GM21367 (cell line): ENCODE results near the gene HIPK1.
"Not testable (repeated sequence)": the region's sequence is repeated elsewhere in the genome, so short reads cannot be mapped to it uniquely, and the experiment has no call there.

Experiments used
- ATAC-seq: cut with Tn5 transposase; IDR thresholded peaks from one replicate; pipeline ENCODE4 v1.9.1; 2021; ENCODE audit not compliant: unreplicated experiment

The HIPK1 gene

GRCh38 chr1:113980110-113980509, 51.0 kb downstream of the HIPK1 start:
- no peak for ATAC-seq

DNA sequence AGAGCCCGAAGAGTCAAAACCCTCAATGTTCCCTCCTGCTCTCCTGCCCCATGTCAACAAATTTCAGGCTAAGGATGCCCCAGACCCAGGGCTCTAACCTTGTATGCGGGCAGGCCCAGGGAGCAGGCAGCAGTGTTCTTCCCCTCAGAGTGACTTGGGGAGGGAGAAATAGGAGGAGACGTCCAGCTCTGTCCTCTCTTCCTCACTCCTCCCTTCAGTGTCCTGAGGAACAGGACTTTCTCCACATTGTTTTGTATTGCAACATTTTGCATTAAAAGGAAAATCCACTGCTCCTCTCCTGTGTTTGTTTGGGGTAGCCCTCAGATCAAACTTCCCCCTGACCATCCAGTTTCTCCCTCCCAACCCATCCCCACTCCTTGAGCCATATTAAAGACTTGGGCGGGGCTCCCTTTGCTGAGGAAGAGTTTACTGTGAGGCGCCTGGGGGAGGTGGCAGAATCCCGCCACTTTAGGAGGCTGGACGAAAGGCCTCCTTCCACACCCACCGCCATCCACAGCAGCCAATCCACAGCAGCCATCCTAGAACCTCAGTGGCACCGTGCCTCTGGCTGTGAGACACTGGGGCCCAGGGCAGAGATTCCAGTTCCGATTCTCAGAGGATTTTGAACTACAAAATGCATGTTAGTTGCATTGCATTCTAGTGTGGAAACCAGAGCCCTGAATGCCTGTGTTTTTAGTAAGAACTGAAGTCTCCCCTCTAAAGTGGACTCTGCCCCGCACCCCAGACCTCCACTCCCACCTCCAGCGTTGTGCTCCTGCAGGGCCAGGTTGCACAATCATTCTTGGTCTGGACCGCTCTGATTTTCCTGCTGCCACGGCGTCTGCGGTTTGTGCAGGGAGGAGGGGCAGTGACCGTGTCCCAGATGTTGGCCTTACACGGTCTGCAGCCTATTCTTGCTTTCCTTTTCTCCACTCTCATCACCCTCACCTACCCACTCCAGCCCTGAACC, 53.1 kb downstream of the HIPK1 start:
- no peak for ATAC-seq

DNA sequence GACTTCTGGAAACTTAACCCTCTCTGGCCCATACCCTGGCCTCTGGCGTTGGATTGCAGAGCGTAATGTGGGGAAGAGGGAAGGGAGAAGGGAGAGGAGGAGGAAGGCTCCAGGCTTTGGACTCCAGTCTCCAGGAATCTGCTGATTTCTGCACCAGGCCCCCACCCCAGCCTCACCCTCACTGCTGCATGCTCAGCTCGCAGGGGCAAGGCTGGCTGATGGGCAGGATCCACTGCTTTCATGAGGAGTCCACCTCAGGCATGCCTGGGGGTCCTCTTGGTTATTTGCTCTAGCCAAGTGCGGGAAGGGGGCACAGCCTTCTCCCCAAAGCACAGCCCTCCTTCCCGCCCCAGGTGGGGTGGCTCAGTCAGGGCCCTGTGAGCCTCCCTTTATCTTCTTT, 53.8 kb downstream of the HIPK1 start:
- no peak for ATAC-seq

- ATAC-seq: no peak
Measured at GRCh38 chr1:113983391-113983790, 54.3 kb downstream of the HIPK1 start.

DNA sequence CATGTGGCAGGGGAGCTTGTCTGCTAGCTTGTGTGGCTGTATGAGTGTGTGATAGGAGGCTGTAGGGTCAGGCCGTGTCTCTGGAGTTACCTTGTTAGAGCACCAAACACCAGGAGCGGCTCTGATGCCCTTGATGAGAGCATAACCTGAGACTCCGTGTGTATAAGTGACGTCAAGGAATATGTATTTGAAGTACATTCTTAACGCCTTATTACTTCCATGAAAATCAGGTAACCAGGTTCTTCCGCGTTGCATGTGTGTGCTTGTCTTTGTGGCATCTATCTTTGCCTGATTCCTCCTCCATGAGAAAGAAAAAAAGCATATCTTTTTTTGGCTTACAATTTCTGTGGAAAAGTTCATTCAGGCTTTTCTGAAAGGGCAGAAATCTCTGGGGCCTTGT, 54.7 kb downstream of the HIPK1 start:
- ATAC-seq: no peak

- no peak for ATAC-seq
Measured at GRCh38 chr1:113984710-113985109, 55.6 kb downstream of the HIPK1 start.

DNA sequence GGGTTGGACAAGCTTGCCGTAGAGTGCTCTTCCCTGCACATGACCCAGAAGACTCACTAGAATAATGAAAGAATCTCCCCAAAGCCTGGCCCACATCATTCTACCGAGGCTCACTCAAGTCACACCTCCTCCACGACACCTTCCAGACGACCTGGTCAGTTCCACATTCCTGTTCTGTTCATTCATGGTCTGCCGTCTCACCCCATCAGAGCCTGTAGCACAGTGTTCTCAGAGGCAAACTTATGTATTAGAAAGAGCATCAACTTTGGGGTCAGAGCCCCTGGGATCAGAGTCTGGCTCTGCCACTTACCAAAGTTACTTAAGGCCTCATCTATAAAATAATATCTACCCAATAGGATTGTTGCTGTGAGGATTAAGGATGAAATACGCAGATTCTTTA, 57.7 kb downstream of the HIPK1 start:
- ATAC-seq: no peak

DNA sequence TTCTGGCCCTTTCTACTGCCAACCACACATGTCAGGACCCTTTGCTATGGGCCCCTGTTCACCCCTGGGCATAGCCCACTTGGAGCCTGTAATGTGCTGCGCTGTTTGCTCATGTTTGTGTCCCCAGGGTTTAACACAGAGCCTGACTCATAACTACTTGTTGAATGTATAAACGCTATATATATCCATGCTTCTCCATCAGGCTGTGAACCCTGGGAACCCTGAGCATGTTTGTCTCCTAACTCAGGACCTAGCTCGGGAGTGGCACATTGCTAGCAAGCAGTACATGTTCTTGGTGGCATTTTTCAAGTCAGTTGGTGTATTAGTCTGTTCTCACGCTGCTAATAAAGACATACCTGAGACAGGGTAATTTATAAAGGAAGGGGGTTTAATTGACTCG, 58.1 kb downstream of the HIPK1 start:
- ATAC-seq: no peak

DNA sequence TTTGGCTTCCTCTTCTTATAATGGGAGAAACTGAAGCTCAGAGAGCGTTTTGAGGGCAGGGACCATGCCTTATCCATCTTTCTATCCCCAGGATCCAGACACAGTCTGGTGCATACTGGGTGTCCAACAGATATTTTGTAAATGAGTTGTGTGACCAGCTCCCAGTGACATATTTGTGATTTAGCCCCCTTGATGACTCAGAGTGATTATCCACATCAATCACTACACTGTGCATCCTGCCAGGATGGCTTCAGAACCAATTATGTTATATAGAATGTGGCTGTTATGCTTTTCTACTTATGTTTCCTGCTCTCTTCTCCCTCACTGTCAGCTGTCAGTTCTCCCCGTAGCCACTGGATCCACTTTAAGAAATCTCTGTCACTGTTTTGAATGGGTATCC, 61.4 kb downstream of the HIPK1 start:
- no peak for ATAC-seq

DNA sequence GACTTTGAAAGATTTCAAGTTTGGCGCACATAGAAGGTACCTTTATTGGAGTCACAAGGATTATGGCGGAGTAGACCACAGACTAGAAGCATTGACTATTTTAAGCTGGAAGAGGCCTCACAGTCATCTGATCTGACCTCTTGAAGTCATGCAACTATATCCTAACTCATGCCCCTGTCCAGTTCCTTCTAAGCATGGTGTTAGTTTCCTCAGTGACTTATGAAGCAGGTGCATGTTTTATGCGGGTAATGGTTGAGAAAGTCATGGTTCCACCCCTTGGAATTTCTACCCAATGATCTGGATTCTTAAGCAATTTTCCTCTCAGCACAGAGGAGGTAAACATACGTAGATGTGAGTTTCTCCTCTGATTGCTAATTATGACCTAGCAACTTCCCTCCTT, 61.8 kb downstream of the HIPK1 start:
- no peak for ATAC-seq

- ATAC-seq: no peak
Measured at GRCh38 chr1:113991467-113991997, 62.4 kb downstream of the HIPK1 start.

GRCh38 chr1:113993072-113993471, 63.9 kb downstream of the HIPK1 start:
- no peak for ATAC-seq

DNA sequence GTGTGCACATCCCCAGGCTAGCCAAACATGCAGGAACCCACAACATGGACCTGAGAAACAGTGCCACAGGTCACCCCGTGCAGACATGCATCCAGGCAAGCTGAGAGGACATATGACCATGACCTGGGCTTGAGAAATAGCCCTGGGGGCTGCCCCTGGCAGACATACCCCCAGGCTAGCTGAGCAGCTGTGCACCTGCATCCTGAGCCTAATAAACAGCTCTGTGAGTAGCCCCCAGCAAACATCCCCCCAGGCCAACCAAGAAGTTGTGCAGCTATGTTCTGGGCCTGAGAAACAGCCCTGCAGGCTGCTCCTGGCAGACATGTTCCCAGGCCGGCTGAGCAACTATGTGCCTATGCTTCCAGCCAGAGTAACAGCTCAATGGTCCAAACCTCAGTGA, 64.6 kb downstream of the HIPK1 start:
- ATAC-seq: no peak

DNA sequence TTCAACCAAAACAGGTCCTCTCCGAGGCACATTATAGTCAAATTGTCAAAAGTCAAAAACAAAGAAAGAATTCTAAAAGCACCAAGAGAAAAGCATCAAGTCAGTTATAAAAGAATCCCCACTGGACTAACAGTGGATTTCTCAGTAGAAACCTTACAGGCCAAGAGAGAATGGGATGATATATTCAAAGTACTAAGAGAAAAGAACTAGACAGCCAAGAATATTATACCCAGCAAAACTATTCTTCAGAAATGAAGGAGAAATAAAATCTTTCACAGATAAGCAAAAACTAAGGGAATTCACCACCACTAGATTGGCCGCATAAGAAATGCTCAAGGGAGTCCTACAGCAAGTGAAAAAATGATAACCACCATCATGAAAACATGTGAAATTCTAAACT, 66.3 kb downstream of the HIPK1 start:
- ATAC-seq: no peak

GRCh38 chr1:113998361-113998760, 69.2 kb downstream of the HIPK1 start:
- ATAC-seq: no peak

GRCh38 chr1:113999233-113999632, 70.1 kb downstream of the HIPK1 start:
- ATAC-seq: no peak

DNA sequence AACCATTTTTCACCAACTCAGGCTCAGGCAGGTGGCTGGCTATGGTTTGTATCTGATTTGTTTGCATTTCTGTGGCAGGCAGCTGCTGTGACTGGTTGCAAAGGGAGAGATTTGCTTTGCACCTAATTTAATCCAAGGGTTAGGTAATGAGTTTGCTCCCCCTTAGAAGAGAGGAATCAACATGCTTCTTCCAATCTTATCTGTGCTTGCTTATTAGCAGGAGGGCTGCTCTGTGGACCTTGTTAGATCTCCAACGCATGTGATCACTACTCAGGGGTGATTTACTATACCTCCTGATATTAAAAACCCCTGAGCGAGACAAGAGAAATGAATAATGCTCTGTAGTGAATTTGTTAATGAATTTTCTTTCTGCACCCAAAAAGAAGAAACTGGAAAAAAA, 70.7 kb downstream of the HIPK1 start:
- ATAC-seq: no peak

- no peak for ATAC-seq
Measured at GRCh38 chr1:114000406-114000805, 71.3 kb downstream of the HIPK1 start.

- no peak for ATAC-seq
Measured at GRCh38 chr1:114002492-114003239, 73.5 kb downstream of the HIPK1 start.

DNA sequence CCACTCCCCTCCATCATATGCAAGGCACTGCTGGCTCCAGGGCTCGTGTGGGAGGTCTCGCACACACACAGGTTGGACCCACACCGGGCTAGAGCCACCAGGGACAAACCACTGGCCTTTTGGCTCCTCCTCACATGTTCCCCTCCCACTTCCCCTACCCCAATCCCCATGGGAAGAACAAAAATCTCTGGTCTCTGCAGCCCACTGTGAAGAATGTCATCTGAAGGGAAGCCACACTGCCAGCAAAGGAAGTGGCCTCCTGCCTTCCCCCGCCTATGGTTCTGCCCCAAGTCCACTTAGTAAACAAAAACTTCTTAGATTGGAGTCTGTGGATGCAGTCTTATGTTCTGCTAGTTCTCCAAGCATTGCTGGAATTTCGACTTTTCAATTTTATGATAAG, 74.3 kb downstream of the HIPK1 start:
- ATAC-seq: no peak

GRCh38 chr1:114006825-114007224, 77.7 kb downstream of the HIPK1 start:
- ATAC-seq: not testable (repeated sequence)

GRCh38 chr1:114008480-114008941, 79.4 kb downstream of the HIPK1 start:
- ATAC-seq: no peak
